K562 (cell line): ENCODE measurements around the gene SPATA2L. TPM values are rescaled to one million over a fixed set of nuclear protein-coding genes. Genes with fewer than 3 reads are reported as not detected.
A peak's percentile ranks its signal among the peaks of the same experiment; 100 is the strongest.

Experiments used
- CBX3 ChIP-seq, 2 experiments: IDR thresholded peaks; 1 replicate in 1 of 2; 2 replicates in 1 of 2; pipeline ENCODE4 v1.6.1; 2012; ENCODE audit warnings: inconsistent platforms in 2 of 2, low read length in 2 of 2, borderline replicate concordance in 1 of 2, control low read depth in 1 of 2
- ELF2 ChIP-seq: fragments of 250-450 bp; sonication (Bioruptor Pico); IDR thresholded peaks from 2 replicates; pipeline ENCODE4 v1.5.0; 2021; ENCODE audit warnings: mild to moderate bottlenecking
- FOXJ2 ChIP-seq: fragments of 200-800 bp; sonication (Bioruptor generic); IDR thresholded peaks from 2 replicates; pipeline ENCODE4 v1.6.1; 2016; ENCODE audit warnings: missing genetic modification characterization, missing compliant biosample characterization
- GATAD2B ChIP-seq: fragments of 450-650 bp; IDR thresholded peaks from 2 replicates; pipeline ENCODE4 v1.6.1; 2017; ENCODE audit warnings: mild to moderate bottlenecking, borderline replicate concordance
- IRF9 ChIP-seq: fragments of 450-650 bp; IDR thresholded peaks from 2 replicates; pipeline ENCODE4 v1.6.1; 2016; ENCODE audit warnings: missing biosample characterization, missing genetic modification characterization
- MCM5 ChIP-seq: fragments of 450-650 bp; IDR thresholded peaks from 2 replicates; pipeline ENCODE4 v1.6.1; 2016; ENCODE audit warnings: low read depth
- MXI1 ChIP-seq: IDR thresholded peaks from 2 replicates; pipeline ENCODE4 v1.6.1; 2011; ENCODE audit warnings: low read depth, mild to moderate bottlenecking, improper control_type of control experiment, low read length
- NCOA4 ChIP-seq: fragments of 450-650 bp; IDR thresholded peaks from 2 replicates; pipeline ENCODE4 v1.6.1; 2018; ENCODE audit warnings: mild to moderate bottlenecking; ENCODE audit not compliant: partially characterized antibody
- PCBP1 ChIP-seq: fragments of 200-400 bp; formaldehyde crosslinking; IDR thresholded peaks from 2 replicates; pipeline ENCODE4 v1.6.1; 2018; ENCODE audit warnings: mild to moderate bottlenecking, low read depth, low read length; ENCODE audit not compliant: poor library complexity, severe bottlenecking
- RBM17 ChIP-seq: fragments of 200-400 bp; formaldehyde crosslinking; IDR thresholded peaks from 2 replicates; pipeline ENCODE4 v1.6.1; 2017; ENCODE audit warnings: low read depth, mild to moderate bottlenecking, low read length, borderline replicate concordance
- SAFB2 ChIP-seq: fragments of 200-400 bp; formaldehyde crosslinking; IDR thresholded peaks from 2 replicates; pipeline ENCODE4 v1.6.1; 2018; ENCODE audit warnings: borderline replicate concordance, low read length, low read depth, moderate library complexity; ENCODE audit not compliant: severe bottlenecking
- SIRT6 ChIP-seq: IDR thresholded peaks from one replicate; pipeline ENCODE4 v1.6.1; 2012; ENCODE audit warnings: low read depth, mild to moderate bottlenecking, control low read depth, inconsistent platforms, low read length, moderate library complexity
- SMAD3 ChIP-seq: fragments of 450-650 bp; formaldehyde crosslinking; conservative IDR thresholded peaks from 2 replicates; pipeline ENCODE4 v1.4.0; 2020; ENCODE audit warnings: mild to moderate bottlenecking
- SNRNP70 ChIP-seq: fragments of 200-400 bp; formaldehyde crosslinking; optimal IDR thresholded peaks from 2 replicates; pipeline ENCODE3; 2017; ENCODE audit warnings: low read depth, low read length
- SRSF7 ChIP-seq: fragments of 200-400 bp; formaldehyde crosslinking; optimal IDR thresholded peaks from 2 replicates; pipeline ENCODE3; 2017; ENCODE audit warnings: mild to moderate bottlenecking, low read depth, low read length
- TEAD4 ChIP-seq, 2 experiments: sonication (generic) in 1 of 2; formaldehyde crosslinking in 1 of 2; IDR thresholded peaks; 2 replicates each; pipeline versions ENCODE4 v1.6.1 to v1.8.0; 2012 to 2022; ENCODE audit warnings: borderline replicate concordance in 1 of 2, inconsistent platforms in 1 of 2, low read length in 1 of 2, mild to moderate bottlenecking in 1 of 2, missing genetic modification reagents in 1 of 2
- TOE1 ChIP-seq, 2 experiments: fragments of 450-650 bp in 1 of 2; sonication (generic) in 1 of 2; formaldehyde crosslinking in 1 of 2; IDR thresholded peaks; 2 replicates each; pipeline versions ENCODE4 v1.7.1 to v1.8.0; 2016 to 2022; ENCODE audit warnings: borderline replicate concordance in 2 of 2, mild to moderate bottlenecking in 2 of 2, antibody characterized with exemption in 1 of 2, inconsistent platforms in 1 of 2, low read depth in 1 of 2, missing genetic modification reagents in 1 of 2, moderate library complexity in 1 of 2
- U2AF1 ChIP-seq: fragments of 200-400 bp; formaldehyde crosslinking; optimal IDR thresholded peaks from 2 replicates; pipeline ENCODE3; 2017; ENCODE audit warnings: mild to moderate bottlenecking, low read depth, low read length, moderate library complexity
- XRCC3 ChIP-seq: fragments of 450-650 bp; IDR thresholded peaks from 2 replicates; pipeline ENCODE4 v1.6.1; 2017; ENCODE audit warnings: mild to moderate bottlenecking, moderate library complexity
- ZBTB12 ChIP-seq: fragments of 250-450 bp; sonication (Bioruptor Pico); IDR thresholded peaks from 2 replicates; pipeline ENCODE4 v1.4.0; 2020
- ZBTB17 ChIP-seq: fragments of 450-650 bp; formaldehyde crosslinking; IDR thresholded peaks from 2 replicates; pipeline ENCODE4 v1.4.0; 2020; ENCODE audit warnings: mild to moderate bottlenecking
- ZNF140 ChIP-seq: fragments of 250-450 bp; sonication (Bioruptor Pico); IDR thresholded peaks from 2 replicates; pipeline ENCODE4 v1.8.0; 2021; ENCODE audit warnings: moderate library complexity, mild to moderate bottlenecking, inconsistent platforms
- polyA plus RNA-seq, 8 experiments: library from polyadenylated mRNA; depleted of rRNA in 4 of 8; stranded (reverse) in 5 of 8; unstranded in 3 of 8; fragments of >200 nt; fragmentation: Nextera tagmentation in 2 of 8; fragmentation: Illumina TruSeq in 1 of 8; extraction: Ambion mirVana in 2 of 8; extraction: Trizol in 1 of 8; gene quantifications; 2 replicates each; pipeline versions ENCODE4 v1.2.1 to v1.2.3, GENCODE V29; 2011 to 2014; ENCODE audit warnings: inconsistent platforms in 1 of 8, missing spikeins in 1 of 8
- total RNA-seq, 7 experiments: library from RNA; depleted of rRNA in 6 of 7; stranded (reverse); fragments of >200 nt in 6 of 7; fragmentation: Illumina TruSeq in 2 of 7; extraction: Trizol in 2 of 7; gene quantifications; 2 replicates each; pipeline versions ENCODE4 v1.2.1 to v1.2.3, GENCODE V29; 2011 to 2021; ENCODE audit warnings: low replicate concordance in 1 of 7
- TF ChIP-seq, protein P1 (sequence below): fragments of 450-650 bp; formaldehyde crosslinking; IDR thresholded peaks from 2 replicates; pipeline ENCODE4 v1.4.0; 2020; ENCODE audit warnings: mild to moderate bottlenecking, moderate library complexity
- TF ChIP-seq, protein P2 (sequence below): fragments of 250-450 bp; sonication (Bioruptor Pico); IDR thresholded peaks from 2 replicates; pipeline ENCODE4 v1.8.0; 2021; ENCODE audit warnings: borderline replicate concordance, mild to moderate bottlenecking, moderate library complexity; ENCODE audit not compliant: poor library complexity, severe bottlenecking

SPATA2L gene
- total and polyA plus RNA-seq, 9 of the 15 experiments (the other 6 are each of a cell fraction or from before 2014, with no cell fraction given), result 0.13 to 19.2 (median 4.8) TPM; not detected in 1

DNA sequence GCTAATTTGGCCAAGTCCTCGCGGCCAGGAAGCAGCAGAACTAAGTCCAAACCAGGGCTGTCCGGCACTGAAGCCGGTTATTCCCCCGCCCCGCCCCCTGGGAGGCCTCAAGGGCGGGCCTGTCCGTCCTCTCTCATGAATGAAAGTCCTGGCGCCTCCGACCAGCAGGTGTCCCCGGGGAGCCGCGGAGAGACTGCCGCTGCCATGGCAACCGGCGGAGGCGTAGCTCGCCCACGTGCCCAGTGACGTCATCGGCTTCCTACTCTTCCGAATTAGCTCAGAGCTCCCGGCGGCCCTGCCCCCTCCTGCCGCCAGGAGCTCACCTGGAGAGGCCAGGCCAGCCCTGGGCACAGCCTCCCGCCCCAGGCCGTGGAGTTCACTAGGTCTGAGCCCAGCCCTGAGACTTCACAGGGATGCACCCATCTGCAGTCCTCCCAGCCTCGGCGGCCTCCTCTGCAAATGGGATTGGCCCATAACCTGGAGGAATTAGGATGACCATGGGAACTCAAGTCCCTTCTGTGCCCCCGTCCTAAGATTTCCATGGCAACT lies 1.3 kb downstream of the SPATA2L start (continued):
- TF ChIP-seq, protein P1, sequence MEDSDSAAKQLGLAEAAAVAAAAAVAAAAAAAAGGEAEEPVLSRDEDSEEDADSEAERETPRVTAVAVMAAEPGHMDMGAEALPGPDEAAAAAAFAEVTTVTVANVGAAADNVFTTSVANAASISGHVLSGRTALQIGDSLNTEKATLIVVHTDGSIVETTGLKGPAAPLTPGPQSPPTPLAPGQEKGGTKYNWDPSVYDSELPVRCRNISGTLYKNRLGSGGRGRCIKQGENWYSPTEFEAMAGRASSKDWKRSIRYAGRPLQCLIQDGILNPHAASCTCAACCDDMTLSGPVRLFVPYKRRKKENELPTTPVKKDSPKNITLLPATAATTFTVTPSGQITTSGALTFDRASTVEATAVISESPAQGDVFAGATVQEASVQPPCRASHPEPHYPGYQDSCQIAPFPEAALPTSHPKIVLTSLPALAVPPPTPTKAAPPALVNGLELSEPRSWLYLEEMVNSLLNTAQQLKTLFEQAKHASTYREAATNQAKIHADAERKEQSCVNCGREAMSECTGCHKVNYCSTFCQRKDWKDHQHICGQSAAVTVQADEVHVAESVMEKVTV (CRISPR knock-in tag), result peak; percentile 64
- TF ChIP-seq FOXJ2 (tag) (no peak), TOE1 (IDR thresholded peaks at IDR 0.05; ENCODE audit: borderline replicate concordance) (peak; percentile 43; the same call in 1 of the 2 replicates), TOE1 (CRISPR knock-in tag; IDR thresholded peaks at IDR 0.05; ENCODE audit: borderline replicate concordance, low read depth) (no peak), ZNF140 (CRISPR knock-in tag) (no peak), GATAD2B (no peak), MXI1 (peak; percentile 98), TEAD4 (IDR thresholded peaks at IDR 0.05; ENCODE audit: low read length) (no peak; the same call in none of the 2 replicates), TEAD4 (CRISPR knock-in tag; IDR thresholded peaks at IDR 0.05; ENCODE audit: borderline replicate concordance) (no peak), CBX3 (IDR thresholded peaks at IDR 0.05; ENCODE audit: borderline replicate concordance in 1 of 2, low read length in 2 of 2) (no peak), ZBTB12 (CRISPR knock-in tag) (peak; percentile 83), XRCC3 (no peak), SAFB2 (no peak), MCM5 (no peak), ELF2 (CRISPR knock-in tag) (no peak), PCBP1 (peak; percentile 25), U2AF1 (no peak), NCOA4 (no peak), SNRNP70 (no peak), IRF9 (tag) (no peak), SRSF7 (no peak), SMAD3 (CRISPR knock-in tag) (no peak), SIRT6 (no peak), ZBTB17 (CRISPR knock-in tag) (no peak), RBM17 (no peak)
- TF ChIP-seq, protein P2, sequence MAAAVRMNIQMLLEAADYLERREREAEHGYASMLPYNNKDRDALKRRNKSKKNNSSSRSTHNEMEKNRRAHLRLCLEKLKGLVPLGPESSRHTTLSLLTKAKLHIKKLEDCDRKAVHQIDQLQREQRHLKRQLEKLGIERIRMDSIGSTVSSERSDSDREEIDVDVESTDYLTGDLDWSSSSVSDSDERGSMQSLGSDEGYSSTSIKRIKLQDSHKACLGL (CRISPR knock-in tag), result peak; percentile 45
